Thoracic aorta (tissue), 2 donors: ENCODE measurements around the gene MOV10L1. TPM values are rescaled to one million over a fixed set of nuclear protein-coding genes. Genes with fewer than 3 reads are reported as not detected.

ENCODE experiments used
- ATAC-seq: fragments of 150-250 bp; one replicate; pipeline ENCODE4 v1.8.0; 2017; ENCODE audit warnings: low read depth; ENCODE audit not compliant: insufficient number of reproducible peaks, low FRiP score
- DNase-seq: peaks from one replicate; pipeline ENCODE4 v3.0.0-alpha.2; 2020; ENCODE audit warnings: low spot score
- H3K27ac ChIP-seq, 2 donors: fragments of 200-600 bp; sonication (generic); 1 replicate in 1 of 2; 2 replicates in 1 of 2; pipeline ENCODE4 v1.5.1; 2016; ENCODE audit warnings: mild to moderate bottlenecking in 2 of 2, moderate library complexity in 2 of 2
- H3K27me3 ChIP-seq: fragments of 200-600 bp; sonication (generic); replicated peaks from 2 replicates; pipeline ENCODE4 v1.6.0; 2016; ENCODE audit warnings: mild to moderate bottlenecking; ENCODE audit not compliant: insufficient read depth
- H3K36me3 ChIP-seq: fragments of 200-600 bp; sonication (generic); one replicate; pipeline ENCODE4 v1.5.1; 2016
- H3K4me1 ChIP-seq, 2 donors: fragments of 200-600 bp; sonication (generic); 1 replicate in 1 of 2; 2 replicates in 1 of 2; pipeline versions ENCODE4 v1.5.1 to v1.6.0; 2016; ENCODE audit warnings: low read depth in 2 of 2, mild to moderate bottlenecking in 1 of 2; ENCODE audit not compliant: control insufficient read depth in 1 of 2
- H3K4me3 ChIP-seq: fragments of 200-600 bp; sonication (generic); 2 replicates; pipeline ENCODE4 v1.5.1; 2016; ENCODE audit warnings: mild to moderate bottlenecking
- H3K9me3 ChIP-seq: fragments of 200-600 bp; sonication (generic); 2 replicates; pipeline ENCODE4 v1.5.1; 2016
- CTCF ChIP-seq: fragments of 200-600 bp; sonication (generic); IDR thresholded peaks from one replicate; pipeline ENCODE4 v1.5.1; 2019; ENCODE audit warnings: antibody characterized with exemption
- total RNA-seq, 2 donors: library from RNA; depleted of rRNA; stranded (reverse); fragments of >200 nt; gene quantifications; one replicate each; pipeline versions ENCODE4 v1.1.0 to v1.2.3, GENCODE V29; 2016

MOV10L1 gene
- total RNA-seq, 2 donors from 2014 or later: 4.6 to 7.4 TPM

- Histone ChIP-seq H3K4me1 (peaks cover 3 to 13% of the 10 kb centered on the region in 2 donors), H3K4me3 (peak overlapping the region; percentile 65), H3K9me3 (no peaks in the 10 kb centered on the region), H3K27ac (no peak overlapping the region), H3K36me3 (no peaks in the 10 kb centered on the region), H3K27me3 (no peaks in the 10 kb centered on the region)
- no peak for DNase-seq
- ATAC-seq: no peak
- TF ChIP-seq CTCF: no peak
Observed at GRCh38 chr22:50171319-50171964, 81.6 kb downstream of the MOV10L1 start.

GRCh38 chr22:50171965-50172421 lies 82.2 kb downstream of the MOV10L1 start:
- no peaks in the 10 kb centered on the region for H3K36me3 ChIP-seq
- no peaks in the 10 kb centered on the region for H3K9me3 ChIP-seq
- no peaks in the 10 kb centered on the region for H3K27me3 ChIP-seq
- H3K27ac ChIP-seq: no peak overlapping the region
- ATAC-seq (no peak), DNase-seq (no peak)
- H3K4me1 ChIP-seq: peaks cover 3 to 13% of the 10 kb centered on the region in 2 donors
- H3K4me3 ChIP-seq: no peak overlapping the region
- no peak for TF ChIP-seq CTCF

GRCh38 chr22:50173311-50173982 lies 83.6 kb downstream of the MOV10L1 start:
- H3K27me3 ChIP-seq: no peaks in the 10 kb centered on the region
- no peak for TF ChIP-seq CTCF
- no peak for ATAC-seq

GRCh38 chr22:50173983-50174355 lies 84.2 kb downstream of the MOV10L1 start:
- ATAC-seq: no peak
- no peak overlapping the region for H3K4me3 ChIP-seq
- peaks cover 3 to 13% of the 10 kb centered on the region in 2 donors for H3K4me1 ChIP-seq
- TF ChIP-seq CTCF: no peak
- H3K27ac ChIP-seq: no peak overlapping the region
- no peak for DNase-seq
- H3K36me3 ChIP-seq: no peaks in the 10 kb centered on the region
- H3K27me3 ChIP-seq: no peaks in the 10 kb centered on the region
- H3K9me3 ChIP-seq: no peaks in the 10 kb centered on the region

More at GRCh38 chr22:50173311-50173982, 83.6 kb downstream of the MOV10L1 start:
- no peak for DNase-seq
- Histone ChIP-seq H3K4me3 (no peak overlapping the region), H3K27ac (no peak overlapping the region), H3K9me3 (no peaks in the 10 kb centered on the region), H3K4me1 (peaks cover 3 to 13% of the 10 kb centered on the region in 2 donors), H3K36me3 (no peaks in the 10 kb centered on the region)

- DNase-seq (no peak), ATAC-seq (no peak)
- peaks cover 0 to 8% of the 10 kb centered on the region in 2 donors for H3K4me1 ChIP-seq
- H3K4me3 ChIP-seq: no peak overlapping the region
- no peaks in the 10 kb centered on the region for H3K9me3 ChIP-seq
- no peaks in the 10 kb centered on the region for H3K27me3 ChIP-seq
- TF ChIP-seq CTCF: no peak
- no peak overlapping the region for H3K27ac ChIP-seq
- H3K36me3 ChIP-seq: no peaks in the 10 kb centered on the region
Observed at GRCh38 chr22:50174382-50175190, 84.8 kb downstream of the MOV10L1 start.
